GM12878 (cell line): ENCODE data around the gene NUDT6.

Source experiments
- FOXM1 ChIP-seq: IDR thresholded peaks from 2 replicates; pipeline ENCODE4 v1.6.1; 2012; ENCODE audit warnings: low read depth, mild to moderate bottlenecking, inconsistent platforms, low read length, moderate library complexity
- NBN ChIP-seq: fragments of 450-650 bp; IDR thresholded peaks from 2 replicates; pipeline ENCODE4 v1.6.1; 2016
- TF ChIP-seq, protein P1 (sequence below): fragments of 450-650 bp; IDR thresholded peaks from 2 replicates; pipeline ENCODE4 v1.6.1; 2017; ENCODE audit warnings: mild to moderate bottlenecking
- TF ChIP-seq, protein P2 (sequence below), 3 experiments: IDR thresholded peaks in 2 of 3; conservative IDR thresholded peaks in 1 of 3; 2 replicates each; pipeline ENCODE4 v1.5.1; 2011; ENCODE audit warnings: low read depth in 3 of 3, low read length in 3 of 3, mild to moderate bottlenecking in 3 of 3, control low read depth in 2 of 3, moderate library complexity in 2 of 3, inconsistent platforms in 1 of 3, mixed read lengths in 1 of 3; ENCODE audit not compliant: control insufficient read depth in 2 of 3, insufficient read depth in 1 of 3; ENCODE audit errors: extremely low read depth in 1 of 3
- TF ChIP-seq, protein P3 (sequence below): fragments of 450-650 bp; IDR thresholded peaks from 2 replicates; pipeline ENCODE4 v1.6.1; 2018; ENCODE audit warnings: borderline replicate concordance, mild to moderate bottlenecking; ENCODE audit not compliant: partially characterized antibody

DNA sequence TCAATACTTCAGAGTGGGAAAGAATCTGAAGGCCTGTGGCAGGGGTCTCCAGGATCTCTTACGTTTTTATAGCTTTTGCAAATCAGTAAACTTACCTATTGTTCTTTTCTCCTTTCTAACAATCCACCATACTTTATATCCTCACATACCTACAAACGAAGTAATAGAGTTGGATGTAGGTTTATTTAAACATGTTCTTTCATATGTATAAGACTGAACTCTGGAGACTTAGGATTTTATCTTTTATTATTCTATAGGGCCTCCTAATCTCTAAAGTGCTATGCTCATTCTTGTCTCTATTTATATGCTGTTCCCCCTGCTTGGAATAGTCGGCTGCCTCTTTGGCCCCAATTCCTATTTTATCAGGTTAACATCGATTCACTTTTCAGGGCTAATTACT is 43.8 kb upstream of the NUDT6 start:
- TF ChIP-seq, protein P1, sequence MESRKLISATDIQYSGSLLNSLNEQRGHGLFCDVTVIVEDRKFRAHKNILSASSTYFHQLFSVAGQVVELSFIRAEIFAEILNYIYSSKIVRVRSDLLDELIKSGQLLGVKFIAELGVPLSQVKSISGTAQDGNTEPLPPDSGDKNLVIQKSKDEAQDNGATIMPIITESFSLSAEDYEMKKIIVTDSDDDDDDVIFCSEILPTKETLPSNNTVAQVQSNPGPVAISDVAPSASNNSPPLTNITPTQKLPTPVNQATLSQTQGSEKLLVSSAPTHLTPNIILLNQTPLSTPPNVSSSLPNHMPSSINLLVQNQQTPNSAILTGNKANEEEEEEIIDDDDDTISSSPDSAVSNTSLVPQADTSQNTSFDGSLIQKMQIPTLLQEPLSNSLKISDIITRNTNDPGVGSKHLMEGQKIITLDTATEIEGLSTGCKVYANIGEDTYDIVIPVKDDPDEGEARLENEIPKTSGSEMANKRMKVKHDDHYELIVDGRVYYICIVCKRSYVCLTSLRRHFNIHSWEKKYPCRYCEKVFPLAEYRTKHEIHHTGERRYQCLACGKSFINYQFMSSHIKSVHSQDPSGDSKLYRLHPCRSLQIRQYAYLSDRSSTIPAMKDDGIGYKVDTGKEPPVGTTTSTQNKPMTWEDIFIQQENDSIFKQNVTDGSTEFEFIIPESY: no peak
- TF ChIP-seq, protein P2, sequence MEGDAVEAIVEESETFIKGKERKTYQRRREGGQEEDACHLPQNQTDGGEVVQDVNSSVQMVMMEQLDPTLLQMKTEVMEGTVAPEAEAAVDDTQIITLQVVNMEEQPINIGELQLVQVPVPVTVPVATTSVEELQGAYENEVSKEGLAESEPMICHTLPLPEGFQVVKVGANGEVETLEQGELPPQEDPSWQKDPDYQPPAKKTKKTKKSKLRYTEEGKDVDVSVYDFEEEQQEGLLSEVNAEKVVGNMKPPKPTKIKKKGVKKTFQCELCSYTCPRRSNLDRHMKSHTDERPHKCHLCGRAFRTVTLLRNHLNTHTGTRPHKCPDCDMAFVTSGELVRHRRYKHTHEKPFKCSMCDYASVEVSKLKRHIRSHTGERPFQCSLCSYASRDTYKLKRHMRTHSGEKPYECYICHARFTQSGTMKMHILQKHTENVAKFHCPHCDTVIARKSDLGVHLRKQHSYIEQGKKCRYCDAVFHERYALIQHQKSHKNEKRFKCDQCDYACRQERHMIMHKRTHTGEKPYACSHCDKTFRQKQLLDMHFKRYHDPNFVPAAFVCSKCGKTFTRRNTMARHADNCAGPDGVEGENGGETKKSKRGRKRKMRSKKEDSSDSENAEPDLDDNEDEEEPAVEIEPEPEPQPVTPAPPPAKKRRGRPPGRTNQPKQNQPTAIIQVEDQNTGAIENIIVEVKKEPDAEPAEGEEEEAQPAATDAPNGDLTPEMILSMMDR (IDR thresholded peaks at IDR 0.05 in 2 of 3, conservative IDR thresholded peaks at IDR 0.05 in 1 of 3; ENCODE audit: control insufficient read depth in 2 of 3, extremely low read depth in 1 of 3, insufficient read depth in 1 of 3, low read depth in 3 of 3, low read length in 3 of 3): no peak
- TF ChIP-seq FOXM1: no peak
- no peak for TF ChIP-seq NBN
- TF ChIP-seq, protein P3, sequence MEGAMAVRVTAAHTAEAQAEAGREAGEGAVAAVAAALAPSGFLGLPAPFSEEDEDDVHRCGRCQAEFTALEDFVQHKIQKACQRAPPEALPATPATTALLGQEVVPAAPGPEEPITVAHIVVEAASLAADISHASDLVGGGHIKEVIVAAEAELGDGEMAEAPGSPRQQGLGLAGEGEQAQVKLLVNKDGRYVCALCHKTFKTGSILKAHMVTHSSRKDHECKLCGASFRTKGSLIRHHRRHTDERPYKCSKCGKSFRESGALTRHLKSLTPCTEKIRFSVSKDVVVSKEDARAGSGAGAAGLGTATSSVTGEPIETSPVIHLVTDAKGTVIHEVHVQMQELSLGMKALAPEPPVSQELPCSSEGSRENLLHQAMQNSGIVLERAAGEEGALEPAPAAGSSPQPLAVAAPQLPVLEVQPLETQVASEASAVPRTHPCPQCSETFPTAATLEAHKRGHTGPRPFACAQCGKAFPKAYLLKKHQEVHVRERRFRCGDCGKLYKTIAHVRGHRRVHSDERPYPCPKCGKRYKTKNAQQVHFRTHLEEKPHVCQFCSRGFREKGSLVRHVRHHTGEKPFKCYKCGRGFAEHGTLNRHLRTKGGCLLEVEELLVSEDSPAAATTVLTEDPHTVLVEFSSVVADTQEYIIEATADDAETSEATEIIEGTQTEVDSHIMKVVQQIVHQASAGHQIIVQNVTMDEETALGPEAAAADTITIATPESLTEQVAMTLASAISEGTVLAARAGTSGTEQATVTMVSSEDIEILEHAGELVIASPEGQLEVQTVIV: no peak
